ENCODE data around the gene LENEP. TPM values are rescaled to one million over a fixed set of nuclear protein-coding genes. Genes with fewer than 3 reads are reported as not detected.

The LENEP gene
- total RNA-seq, 1 donor from 2014 or later = 0.87 TPM

- no peak for DNase-seq (ENCODE audit: low spot score in 2 of 2, unreplicated experiment in 2 of 2)
- TF ChIP-seq CTCF (IDR thresholded peaks at IDR 0.05; ENCODE audit: unreplicated experiment) = no peak
- Mint-ChIP-seq H3K27me3 (ENCODE audit: low read depth) (no peaks in the 10 kb centered on the region), H3K4me3 (no peak overlapping the region), H3K27ac (peak overlapping the region; percentile 7), H3K4me1 (peaks cover 10% of the 10 kb centered on the region), H3K36me3 (peaks cover 15% of the 10 kb centered on the region), H3K9me3 (no peaks in the 10 kb centered on the region)
Measured at GRCh38 chr1:154945962-154946850, 47.2 kb upstream of the LENEP start.

- Mint-ChIP-seq H3K4me1 (peaks cover 20% of the 10 kb centered on the region), H3K27me3 (ENCODE audit: low read depth) (no peaks in the 10 kb centered on the region), H3K27ac (no peak overlapping the region), H3K9me3 (no peaks in the 10 kb centered on the region), H3K4me3 (no peak overlapping the region), H3K36me3 (peaks cover 15% of the 10 kb centered on the region)
- no peak for DNase-seq (ENCODE audit: low spot score in 2 of 2, unreplicated experiment in 2 of 2)
- no peak for TF ChIP-seq CTCF (IDR thresholded peaks at IDR 0.05; ENCODE audit: unreplicated experiment)
Measured at GRCh38 chr1:154948079-154948478, 45.3 kb upstream of the LENEP start.

- Mint-ChIP-seq H3K9me3 (no peaks in the 10 kb centered on the region), H3K4me3 (no peak overlapping the region), H3K36me3 (peaks cover 11% of the 10 kb centered on the region), H3K4me1 (peaks cover 49% of the 10 kb centered on the region), H3K27me3 (ENCODE audit: low read depth) (no peaks in the 10 kb centered on the region), H3K27ac (peak overlapping the region; percentile 2)
- no peak for TF ChIP-seq CTCF (IDR thresholded peaks at IDR 0.05; ENCODE audit: unreplicated experiment)
- no peak for DNase-seq (ENCODE audit: low spot score in 2 of 2, unreplicated experiment in 2 of 2)
Measured at GRCh38 chr1:154951901-154952657, 41.3 kb upstream of the LENEP start.

GRCh38 chr1:154952664-154953063, 40.7 kb upstream of the LENEP start:
- DNase-seq (ENCODE audit: low spot score in 2 of 2, unreplicated experiment in 2 of 2) = no peak
- no peak for TF ChIP-seq CTCF (IDR thresholded peaks at IDR 0.05; ENCODE audit: unreplicated experiment)
- H3K27me3 Mint-ChIP-seq (ENCODE audit: low read depth) = no peaks in the 10 kb centered on the region
- peaks cover 11% of the 10 kb centered on the region for H3K36me3 Mint-ChIP-seq
- H3K9me3 Mint-ChIP-seq = no peaks in the 10 kb centered on the region
- H3K4me1 Mint-ChIP-seq = peaks cover 55% of the 10 kb centered on the region
- peak overlapping the region; percentile 2 for H3K27ac Mint-ChIP-seq
- H3K4me3 Mint-ChIP-seq = no peak overlapping the region

- H3K27ac Mint-ChIP-seq = no peak overlapping the region
- no peak overlapping the region for H3K4me3 Mint-ChIP-seq
- DNase-seq (ENCODE audit: low spot score in 2 of 2, unreplicated experiment in 2 of 2) = no peak
- peaks cover 9% of the 10 kb centered on the region for H3K36me3 Mint-ChIP-seq
- no peaks in the 10 kb centered on the region for H3K9me3 Mint-ChIP-seq
- TF ChIP-seq CTCF (IDR thresholded peaks at IDR 0.05; ENCODE audit: unreplicated experiment) = no peak
- H3K27me3 Mint-ChIP-seq (ENCODE audit: low read depth) = no peaks in the 10 kb centered on the region
- peaks cover 56% of the 10 kb centered on the region for H3K4me1 Mint-ChIP-seq
Measured at GRCh38 chr1:154953611-154954038, 39.8 kb upstream of the LENEP start.

All from mesothelial cell of epicardium (in vitro differentiated cells).